C4-2B (cell line): ENCODE measurements around the gene ZNG1E.
"Not testable (repeated sequence)": the region's sequence is repeated elsewhere in the genome, so short reads cannot be mapped to it uniquely, and the experiment has no call there.

Experiments used
- H3K27ac ChIP-seq: fragments of 450-650 bp; 2 replicates; pipeline ENCODE4 v1.5.1; 2017
- TF ChIP-seq, protein P1 (sequence below): fragments of 450-650 bp; conservative IDR thresholded peaks from 2 replicates; pipeline ENCODE4 v1.5.1; 2017; ENCODE audit warnings: mild to moderate bottlenecking

The ZNG1E gene

DNA sequence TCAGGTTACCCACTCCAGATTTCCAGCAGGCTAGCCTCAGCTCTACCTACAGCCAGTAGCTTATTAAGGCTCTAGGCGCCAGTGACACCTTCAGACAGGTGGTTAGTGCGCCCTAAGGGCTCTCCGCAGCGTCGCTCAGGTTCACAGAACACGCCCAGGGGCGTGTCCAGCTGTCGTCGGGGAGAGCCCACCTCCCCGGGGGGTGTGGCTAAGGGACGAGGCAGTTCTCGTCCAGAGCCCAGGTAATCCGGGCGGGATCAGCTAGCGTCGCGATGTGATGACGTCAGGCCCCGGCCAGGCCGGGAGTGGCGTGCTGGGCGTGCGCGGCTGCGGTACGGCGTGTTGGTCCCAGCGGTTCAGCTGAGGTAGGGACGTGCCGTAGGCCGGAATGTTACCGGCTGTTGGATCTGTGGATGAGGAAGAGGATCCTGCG, at the start of gene ZNG1E:
Gene ZNG1E (plus strand): TSS at position 340 of the 433 bp plus-strand sequence. CDS start 49 bp downstream, at position 389.
- not testable (repeated sequence) for H3K27ac ChIP-seq

DNA sequence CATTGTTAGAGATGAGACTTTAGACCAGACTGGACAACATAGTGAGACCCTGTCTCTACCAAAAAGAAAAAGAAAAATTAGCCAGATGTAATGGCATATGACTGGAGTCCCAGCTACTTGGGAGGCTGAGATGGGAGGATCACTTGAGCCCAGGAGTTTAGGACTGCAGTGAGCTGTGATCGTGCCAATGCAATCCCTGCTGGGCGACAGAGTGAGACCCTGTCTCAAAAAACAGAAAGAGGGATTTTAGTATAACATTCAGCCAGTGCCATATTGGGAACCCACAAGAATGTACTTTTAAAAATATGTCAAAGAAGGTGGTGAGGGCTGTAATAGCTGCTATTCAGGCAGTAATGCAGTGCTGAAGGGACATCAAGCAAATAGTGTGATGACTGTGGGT, 2.1 kb upstream of the ZNG1E start:
- H3K27ac ChIP-seq, result not testable (repeated sequence)

DNA sequence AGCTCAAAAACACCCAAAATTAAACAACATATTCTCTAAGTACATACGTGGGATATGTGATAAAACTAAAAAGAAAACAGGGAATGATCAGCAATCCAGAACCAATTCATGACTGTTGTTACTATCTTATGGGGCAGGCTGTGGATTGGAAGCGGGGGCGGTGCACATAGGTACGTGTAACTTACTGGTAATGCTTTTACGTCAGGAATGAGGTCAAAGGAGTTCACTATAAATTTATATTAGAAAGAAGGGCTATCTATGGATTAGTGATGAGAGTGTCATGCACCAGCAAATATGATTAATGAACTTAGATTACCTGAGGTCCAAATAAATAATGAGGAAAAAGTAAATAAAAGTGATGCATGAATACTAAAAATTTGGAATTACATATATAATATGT, 710 bp upstream of the ZNG1E start:
- H3K27ac ChIP-seq, result not testable (repeated sequence)

DNA sequence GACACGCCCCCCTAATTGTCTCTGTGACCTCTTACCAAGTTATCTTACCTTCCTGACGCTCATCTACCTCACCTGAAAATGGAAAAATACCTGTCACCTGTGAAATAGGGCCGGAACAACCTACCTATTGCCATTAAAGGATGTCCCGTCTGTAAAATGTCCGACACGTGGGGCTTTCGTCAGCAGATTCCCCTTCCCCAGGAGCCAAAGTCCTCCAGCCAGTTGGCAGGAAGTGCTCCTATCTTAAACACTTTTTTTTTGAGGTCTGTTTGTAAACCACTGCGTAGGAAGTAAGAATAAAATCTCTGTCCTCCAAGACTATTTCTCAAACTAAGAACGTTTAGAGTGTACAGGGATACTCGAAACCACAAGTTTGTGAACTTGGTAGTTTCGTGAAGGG, 661 bp downstream of the ZNG1E start:
- not testable (repeated sequence) for H3K27ac ChIP-seq

DNA sequence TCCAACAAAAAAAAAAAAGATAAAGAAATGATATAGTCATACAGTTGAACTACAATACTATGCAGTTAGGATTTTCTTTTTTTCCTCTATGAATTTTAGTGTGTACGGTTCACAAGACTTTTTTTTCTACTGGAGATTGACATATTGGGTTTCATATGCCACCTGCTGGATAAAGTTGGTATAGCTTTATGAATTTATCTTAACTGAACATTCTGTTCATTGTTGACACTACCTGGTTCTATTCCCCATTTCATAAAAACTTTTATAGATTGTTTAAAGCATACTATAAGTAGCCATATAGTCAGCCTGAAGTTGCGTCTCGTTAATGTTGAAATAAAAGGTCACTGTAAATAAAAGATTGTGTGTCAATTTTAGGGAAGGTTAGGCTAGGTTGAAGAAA, 2.8 kb downstream of the ZNG1E start:
- not testable (repeated sequence) for H3K27ac ChIP-seq
- TF ChIP-seq, protein P1, sequence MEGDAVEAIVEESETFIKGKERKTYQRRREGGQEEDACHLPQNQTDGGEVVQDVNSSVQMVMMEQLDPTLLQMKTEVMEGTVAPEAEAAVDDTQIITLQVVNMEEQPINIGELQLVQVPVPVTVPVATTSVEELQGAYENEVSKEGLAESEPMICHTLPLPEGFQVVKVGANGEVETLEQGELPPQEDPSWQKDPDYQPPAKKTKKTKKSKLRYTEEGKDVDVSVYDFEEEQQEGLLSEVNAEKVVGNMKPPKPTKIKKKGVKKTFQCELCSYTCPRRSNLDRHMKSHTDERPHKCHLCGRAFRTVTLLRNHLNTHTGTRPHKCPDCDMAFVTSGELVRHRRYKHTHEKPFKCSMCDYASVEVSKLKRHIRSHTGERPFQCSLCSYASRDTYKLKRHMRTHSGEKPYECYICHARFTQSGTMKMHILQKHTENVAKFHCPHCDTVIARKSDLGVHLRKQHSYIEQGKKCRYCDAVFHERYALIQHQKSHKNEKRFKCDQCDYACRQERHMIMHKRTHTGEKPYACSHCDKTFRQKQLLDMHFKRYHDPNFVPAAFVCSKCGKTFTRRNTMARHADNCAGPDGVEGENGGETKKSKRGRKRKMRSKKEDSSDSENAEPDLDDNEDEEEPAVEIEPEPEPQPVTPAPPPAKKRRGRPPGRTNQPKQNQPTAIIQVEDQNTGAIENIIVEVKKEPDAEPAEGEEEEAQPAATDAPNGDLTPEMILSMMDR, result 0 out of 2 replicates have a peak, but pooled peaks have one; percentile 8

DNA sequence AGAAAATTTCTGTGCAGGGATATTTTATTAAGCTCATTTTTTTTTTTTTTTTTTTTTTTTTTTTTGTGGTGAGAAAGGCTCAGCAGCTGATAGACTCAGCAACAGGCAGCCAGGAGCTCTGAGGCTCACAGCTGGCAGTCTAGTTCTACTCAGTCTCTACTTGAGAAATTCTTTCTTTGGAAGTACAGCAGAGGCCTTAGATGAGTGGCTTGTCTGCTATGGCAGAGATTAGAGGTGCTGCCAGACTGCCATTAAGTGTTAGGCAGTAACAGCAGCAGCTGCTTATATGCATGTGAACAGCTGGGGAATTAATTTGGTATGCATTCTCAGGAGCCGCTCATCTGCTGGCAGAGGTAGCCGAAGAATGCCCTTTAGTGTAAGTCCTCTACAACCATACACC, 27.8 kb downstream of the ZNG1E start:
- H3K27ac ChIP-seq, result not testable (repeated sequence)

DNA sequence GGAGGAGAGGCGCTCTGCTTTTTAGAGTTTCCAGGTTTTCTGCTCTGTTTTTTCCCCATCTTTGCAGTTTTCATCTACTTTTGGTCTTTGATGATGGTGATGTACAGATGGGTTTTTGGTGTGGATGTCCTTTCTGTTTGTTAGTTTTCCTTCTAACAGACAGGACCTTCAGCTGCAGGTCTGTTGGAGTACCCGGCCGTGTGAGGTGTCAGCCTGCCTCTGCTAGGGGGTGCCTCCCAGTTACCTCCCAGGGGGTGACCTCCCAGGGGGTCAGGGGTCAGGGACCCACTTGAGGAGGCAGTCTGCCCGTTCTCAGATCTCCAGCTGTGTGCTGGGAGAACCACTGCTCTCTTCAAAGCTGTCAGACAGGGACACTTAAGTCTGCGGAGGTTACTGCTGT, 38.7 kb downstream of the ZNG1E start:
- not testable (repeated sequence) for H3K27ac ChIP-seq

DNA sequence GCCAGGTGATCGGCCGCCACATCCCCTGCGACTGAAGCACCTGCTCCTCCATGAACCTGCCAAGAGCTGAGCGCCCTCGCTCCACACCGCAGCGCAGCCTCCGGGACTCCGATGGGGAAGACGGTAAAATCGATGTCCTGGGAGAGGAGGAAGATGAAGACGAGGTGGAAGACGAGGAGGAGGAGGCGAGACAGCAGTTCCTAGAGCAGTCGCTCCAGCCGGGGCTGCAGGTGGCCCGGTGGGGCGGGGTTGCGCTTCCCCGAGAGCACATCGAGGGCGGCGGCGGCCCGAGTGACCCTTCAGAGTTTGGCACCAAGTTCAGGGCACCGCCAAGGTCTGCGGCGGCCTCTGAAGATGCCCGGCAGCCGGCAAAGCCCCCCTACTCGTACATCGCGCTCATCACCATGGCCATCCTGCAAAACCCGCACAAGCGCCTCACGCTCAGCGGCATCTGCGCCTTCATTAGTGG, 61.4 kb downstream of the ZNG1E start, which contains the start of gene FOXD4L4:
Gene FOXD4L4 (plus strand): TSS at position 51 of the 469 bp plus-strand sequence. CDS start 0 bp downstream, at position 51.
- not testable (repeated sequence) for H3K27ac ChIP-seq

DNA sequence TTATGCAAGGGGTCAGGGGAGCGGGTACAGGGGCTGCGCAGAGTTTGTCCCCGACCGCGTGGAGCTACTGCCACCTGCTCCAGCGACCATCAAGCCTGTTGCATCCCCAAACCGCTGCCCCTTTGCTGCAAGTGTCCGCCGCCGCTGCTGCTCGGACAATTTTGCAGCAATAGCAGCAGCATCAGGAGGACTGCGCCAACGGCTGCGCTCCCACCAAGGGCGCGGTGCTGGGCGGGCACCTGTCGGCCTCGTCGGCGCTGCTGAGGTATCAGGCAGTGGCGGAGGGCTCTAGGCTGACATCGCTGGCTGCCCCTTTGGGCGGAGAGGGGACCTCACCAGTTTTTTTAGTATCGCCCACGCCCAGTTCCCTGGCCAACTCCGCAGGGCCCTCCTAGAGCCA, 62.4 kb downstream of the ZNG1E start:
- H3K27ac ChIP-seq, result not testable (repeated sequence)
